GM21576 (cell line): ENCODE measurements around the gene DOCK10.
"Not testable (repeated sequence)": the region's sequence is repeated elsewhere in the genome, so short reads cannot be mapped to it uniquely, and the experiment has no call there.

Experiments
- ATAC-seq: cut with Tn5 transposase; IDR thresholded peaks from one replicate; pipeline ENCODE4 v1.9.1; 2021; ENCODE audit warnings: mild to moderate bottlenecking, moderate library complexity; ENCODE audit not compliant: unreplicated experiment

DOCK10 gene

DNA sequence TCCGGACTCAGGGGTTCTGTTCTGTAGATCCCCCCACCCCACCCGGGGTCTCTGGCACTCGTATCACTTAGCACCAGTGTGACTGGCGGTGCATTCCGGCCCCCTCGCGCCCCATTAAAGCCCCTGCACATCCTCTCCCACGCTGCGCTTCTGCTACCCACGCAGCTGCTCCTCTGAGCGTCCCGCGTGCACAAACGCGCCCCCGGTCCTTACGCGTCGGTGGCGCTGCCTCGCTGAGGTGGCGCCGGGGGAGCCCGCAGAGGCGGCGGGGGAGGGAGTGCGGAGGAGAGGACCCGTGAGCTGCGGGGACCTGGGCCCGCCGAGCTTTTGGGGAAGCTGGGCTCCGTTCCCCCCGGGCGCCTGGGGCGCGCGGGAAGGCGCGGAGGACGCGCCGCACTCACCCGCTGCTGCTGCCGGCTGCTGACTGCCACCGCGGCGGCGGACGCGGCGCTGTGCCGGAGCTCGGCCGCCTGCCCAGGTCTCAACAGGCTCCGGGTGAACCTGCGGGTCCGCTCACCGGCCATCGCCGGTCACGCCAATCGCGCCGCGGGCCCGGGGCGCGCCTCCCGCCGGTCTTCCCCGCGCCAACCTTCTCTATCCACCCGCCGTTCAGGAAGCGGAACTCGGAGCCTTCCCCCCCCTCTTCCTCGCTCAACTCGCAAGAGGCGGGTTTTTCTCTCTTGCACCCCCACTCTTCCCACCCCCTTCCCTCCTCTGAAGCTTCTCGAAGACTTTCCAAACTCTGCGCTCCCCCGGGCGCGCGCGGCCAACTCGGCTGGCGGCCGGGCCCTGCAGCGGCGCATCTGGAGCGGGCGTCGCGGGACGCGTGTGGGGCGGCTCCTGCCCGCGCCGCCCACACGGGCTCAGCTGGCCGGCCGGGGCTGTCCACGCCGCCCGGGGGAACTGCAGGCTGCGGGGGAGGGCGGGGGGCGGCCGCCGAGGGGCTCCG is at the start of gene DOCK10:
TSS of gene DOCK10 (minus strand) at position 618 of the 949 bp plus-strand sequence. CDS start at position 524, 94 bp downstream.
- ATAC-seq = peak; percentile 21

DNA sequence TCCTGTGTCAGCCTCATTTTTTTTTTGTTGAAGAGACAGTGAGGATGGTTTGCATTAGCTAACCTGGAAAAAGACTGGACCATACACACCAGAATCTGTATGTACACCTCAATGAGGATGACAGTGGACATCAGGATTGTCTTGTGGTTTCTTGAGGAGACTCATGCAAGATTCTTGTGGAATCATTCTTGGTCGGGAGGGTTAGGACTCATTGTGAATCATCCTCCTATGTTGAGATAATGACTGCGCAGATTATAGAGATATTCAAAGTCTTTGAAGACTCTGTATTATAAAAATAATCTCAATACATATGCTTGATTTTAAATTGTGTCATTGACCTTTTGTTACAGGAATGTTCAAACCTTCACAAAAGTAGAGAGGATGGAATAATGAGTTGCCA is 49.1 kb upstream of the DOCK10 start:
- ATAC-seq = no peak

DNA sequence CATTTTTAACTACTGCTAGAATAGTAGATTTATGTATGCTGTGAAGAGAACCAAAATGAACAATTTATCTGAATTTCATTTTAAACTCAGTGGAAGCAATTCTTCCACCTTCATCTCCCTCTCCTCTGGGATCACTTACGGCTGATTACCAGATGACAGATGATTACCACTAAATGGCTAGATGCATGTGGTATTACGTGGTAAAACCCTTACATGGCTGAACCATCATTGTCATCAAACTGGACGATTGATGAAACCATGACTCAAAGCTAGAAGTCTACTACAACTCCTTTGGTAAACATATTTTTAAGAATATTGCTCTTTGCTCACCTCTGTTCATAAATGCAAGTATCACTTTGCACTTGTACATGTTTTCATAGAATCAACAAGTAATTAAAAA is 48.5 kb upstream of the DOCK10 start:
- ATAC-seq = no peak

DNA sequence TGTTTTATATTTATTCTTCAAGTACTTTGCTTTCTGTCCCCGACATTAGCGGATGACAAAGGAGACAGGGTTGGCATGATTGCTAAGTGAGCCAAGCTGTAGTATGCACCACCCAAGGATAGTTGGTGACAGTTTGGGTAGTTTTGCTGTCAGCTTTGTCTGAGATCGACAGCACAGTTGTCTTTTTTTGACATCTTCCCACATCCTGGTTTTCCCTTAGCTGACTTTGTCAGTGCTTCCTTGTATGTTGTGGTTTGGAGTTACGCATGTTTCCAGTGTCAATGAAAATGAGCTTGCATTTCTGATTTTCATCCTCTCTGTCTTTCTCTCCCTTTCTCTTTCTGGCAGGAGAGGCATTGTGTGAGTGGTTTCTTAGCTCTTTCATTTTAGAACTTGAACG is 44.6 kb upstream of the DOCK10 start:
- no peak for ATAC-seq

DNA sequence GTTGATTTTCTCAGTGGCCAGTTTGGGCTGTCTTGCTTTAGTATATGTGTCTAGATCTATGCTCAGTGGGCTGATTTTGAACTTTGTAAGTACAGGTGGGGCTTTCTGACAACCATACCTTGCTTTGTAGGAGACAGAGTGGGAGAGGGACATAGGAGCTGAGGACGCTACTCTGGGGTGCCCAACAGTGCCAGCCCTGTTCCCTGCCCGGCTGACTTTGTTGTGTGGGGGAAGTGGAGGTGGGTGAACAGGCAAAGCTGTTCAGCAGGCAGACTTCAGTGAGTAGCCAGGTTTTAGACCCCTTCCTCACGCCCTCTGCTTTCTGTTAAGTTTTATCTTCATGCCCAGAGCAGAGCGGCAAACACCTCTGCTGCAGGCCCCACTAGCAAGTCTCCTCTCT is 44.2 kb upstream of the DOCK10 start:
- ATAC-seq = no peak

DNA sequence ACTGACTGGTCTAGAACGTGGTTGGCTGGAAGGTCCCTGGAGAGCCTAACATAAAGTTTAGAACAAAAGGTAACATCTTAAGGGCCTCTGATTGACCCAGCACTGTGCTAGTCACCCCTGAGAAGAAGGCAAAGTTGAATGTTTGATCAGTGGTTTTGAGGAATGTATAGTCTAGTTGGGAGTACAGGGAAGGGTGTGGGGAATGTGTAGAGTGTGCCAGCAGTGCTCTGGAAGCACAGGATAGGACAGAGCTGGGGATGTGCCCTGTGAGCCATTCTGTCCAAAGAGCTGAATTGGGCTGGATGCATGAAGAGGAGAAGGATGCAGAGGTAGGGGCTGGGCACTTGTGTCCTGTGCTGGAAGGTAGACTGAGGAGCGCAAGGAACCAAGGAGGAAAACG is 41.0 kb upstream of the DOCK10 start:
- no peak for ATAC-seq

DNA sequence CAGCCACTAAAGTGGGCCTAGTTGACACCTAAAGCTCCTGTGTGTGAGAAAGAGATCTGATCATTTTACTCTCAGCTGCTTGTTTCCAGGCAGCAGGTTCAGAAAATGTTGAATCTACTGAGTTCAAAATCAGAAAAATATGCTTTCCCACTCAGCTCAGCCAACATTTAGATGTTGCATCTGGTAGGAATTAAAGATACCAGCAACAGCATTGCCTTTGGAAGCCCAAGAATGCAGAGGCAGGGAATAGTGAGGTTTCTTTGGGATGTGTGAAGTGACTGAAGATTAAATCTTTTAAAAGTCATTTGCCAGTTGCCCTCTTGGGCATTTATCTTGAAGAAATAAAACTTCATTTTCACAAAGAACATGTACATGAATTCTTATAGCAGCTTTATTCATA is 33.9 kb upstream of the DOCK10 start:
- no peak for ATAC-seq

DNA sequence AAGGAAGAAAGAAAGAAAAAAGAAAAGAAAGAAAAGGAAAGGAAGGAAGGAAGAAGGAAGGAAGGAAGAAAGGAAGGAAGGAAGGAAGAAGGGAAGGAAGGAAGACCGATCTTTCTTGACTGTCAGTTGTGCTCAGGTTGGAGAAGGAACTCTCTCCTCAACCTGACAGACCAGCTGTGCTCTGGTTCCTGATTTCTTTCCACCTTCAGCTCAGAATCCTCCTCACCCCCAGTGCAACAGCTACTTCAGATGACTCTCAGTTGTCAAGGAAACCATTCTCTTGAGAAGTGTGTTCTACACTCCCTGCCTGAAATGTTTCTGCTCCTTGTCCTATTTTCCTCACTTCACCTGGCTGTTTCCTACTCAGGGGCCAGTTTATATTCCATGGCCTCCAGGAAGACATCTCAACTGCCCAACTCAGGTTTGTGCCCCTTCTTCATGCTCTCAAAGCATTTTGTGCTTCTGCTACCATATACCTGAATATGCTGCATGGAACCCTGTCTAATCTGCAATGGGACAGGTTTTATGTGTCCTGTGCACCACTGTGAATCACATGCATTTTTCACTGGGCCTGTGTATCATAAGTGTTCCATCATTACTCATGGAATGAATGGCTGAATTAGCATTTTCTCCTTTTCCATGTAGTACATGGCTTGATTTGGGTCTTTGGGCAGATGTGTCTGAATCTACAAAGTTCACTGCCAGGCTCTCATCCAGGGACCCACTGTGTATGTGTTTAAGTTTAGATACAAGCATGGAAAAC is 32.8 kb upstream of the DOCK10 start:
- no peak for ATAC-seq

DNA sequence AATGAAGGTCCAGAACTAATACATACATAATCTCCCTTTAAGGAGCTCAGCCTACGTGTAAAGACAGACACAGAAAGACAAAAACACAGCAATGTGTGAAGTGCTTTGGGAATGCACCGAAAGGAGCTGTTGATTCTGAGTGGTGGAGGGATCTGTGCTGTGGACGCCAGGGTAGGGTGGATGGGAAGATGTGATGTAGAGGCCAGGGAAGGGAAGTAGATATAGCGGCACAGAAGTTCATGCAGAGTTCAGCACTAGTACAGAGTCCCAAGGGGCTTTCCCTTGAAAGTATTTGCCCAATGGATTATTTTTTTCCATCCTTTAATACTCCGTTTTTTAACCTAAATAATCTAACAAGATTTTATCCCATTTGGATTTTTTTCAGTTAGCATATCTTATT is 32.1 kb upstream of the DOCK10 start:
- no peak for ATAC-seq

DNA sequence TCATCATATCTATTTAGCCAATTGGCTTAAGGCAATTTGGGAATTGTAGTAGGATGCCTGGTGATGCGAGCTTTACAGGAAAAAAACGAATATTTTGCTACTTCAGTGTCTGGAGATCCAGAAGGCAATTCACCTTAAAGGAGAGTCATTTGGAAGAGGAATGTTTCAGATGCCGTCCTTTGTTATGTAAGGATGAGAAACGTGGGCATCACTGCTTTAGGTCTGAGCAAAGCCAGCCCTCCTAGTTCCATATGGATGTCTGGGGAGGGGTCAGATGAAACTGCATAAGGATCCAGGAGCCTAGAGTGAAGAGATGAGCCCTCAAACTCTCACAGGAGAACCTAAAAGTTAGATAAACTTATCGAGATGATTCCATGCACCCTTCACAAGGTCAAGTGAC is 30.9 kb upstream of the DOCK10 start:
- ATAC-seq = no peak

DNA sequence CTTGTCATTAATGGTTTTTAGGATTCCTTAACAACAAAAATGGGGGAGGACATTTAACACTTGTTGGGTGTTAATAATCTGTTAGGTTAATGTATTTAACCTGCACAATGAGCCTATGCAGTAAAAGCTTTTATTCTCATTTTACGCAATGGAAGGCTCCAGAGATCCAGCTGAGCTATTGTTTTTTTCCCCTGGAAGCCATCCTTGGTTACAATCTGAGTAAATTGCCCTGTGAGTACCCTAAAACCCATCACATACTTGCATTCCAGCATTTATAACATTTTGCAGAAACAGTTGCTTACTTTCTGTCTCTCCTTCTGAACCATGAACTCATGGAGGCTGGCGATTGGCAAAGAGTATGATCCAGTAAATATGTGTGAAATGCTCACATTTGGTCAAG is 30.2 kb upstream of the DOCK10 start:
- ATAC-seq = no peak

DNA sequence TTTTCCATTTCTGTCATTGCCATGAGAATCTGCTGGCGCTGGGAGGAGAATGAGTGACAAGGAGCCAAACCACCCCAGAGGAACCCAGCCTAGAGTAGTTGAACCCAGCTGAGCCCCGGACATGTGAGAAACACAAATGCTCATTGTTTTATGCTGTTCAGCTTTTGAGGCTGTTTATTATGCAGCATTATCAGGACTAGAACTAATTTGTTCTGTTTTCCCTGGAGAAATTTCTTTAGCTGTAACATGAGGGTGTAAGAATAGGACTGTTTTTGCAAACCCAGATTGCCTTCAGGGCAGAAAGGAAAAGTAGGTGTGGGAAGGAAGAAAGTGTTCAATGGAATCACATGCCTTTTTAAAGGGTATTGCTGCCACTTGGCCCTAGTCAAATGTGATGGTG is 28.5 kb upstream of the DOCK10 start:
- ATAC-seq = no peak

DNA sequence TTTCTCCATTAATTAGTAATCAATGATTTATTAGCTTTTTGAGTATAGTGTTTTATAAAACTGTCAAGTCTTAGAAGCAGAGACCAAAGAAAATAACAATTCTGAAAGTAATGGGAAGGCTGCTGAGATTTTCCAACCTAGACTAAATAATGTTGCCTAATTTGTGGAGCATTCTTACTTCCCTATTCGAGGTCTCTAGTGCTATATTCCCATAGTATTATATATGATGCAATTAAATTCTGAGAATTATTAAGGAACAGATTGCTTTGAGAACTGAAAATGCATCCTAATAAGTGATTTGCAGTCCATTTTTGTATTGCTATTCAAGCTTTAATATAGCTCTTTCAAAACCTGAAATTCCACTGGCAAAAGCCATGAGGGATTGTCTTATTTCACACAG is 27.7 kb upstream of the DOCK10 start:
- no peak for ATAC-seq

DNA sequence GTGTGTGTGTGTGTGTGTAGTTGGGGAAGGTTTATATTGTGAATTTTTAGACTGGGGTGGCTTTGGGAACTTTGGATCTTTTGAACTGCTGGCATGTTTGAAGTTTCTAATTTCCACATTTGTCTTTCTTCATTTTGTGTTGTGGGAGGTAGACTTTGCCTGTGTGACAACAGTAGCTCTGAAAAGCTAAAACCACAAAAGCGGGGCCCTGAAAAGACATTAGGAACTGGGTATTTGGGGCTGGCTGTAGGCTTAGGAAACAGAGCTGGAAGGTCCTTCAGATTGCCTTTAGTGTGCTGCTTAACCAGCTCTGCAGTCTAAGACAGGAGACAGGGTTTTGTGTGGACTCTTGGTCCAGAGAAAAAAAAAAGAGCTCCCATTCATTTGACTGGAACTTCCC is 27.2 kb upstream of the DOCK10 start:
- no peak for ATAC-seq

DNA sequence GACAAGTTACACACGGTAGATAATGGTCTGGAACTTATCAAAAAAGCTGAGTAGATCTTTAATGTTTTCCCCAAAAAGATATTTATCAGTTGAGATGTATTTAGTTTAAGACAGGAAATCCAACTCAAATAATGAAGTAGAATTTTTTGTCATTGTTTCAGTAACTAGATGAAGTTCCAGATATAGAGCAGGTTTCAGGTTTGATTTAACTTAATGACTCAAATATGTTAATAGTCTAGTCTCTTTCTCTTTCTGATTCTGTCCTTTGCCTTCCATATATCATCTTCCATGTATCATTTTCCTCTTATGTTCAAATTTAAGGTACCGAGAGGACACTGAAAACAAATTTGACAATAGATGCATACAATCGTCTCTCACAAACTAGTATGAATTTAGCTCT is 23.6 kb upstream of the DOCK10 start:
- no peak for ATAC-seq

DNA sequence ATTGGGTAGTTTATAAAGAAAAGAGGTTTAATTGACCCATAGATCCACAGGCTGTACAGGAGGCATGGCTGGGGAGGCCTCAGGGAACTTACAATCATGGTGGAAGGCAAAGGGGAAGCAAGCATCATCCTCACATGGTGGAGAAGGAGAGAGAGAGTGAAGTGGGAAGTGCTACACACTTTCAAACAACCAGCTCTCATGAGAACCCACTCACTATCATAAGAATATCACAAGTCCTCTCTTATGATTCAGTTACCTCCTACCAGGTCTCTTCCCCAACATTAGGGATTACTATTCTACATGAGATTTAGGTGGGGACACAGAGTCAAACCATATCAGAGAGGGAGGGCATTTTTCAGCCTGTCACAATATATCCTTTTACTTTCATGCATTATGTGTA is 22.7 kb upstream of the DOCK10 start:
- ATAC-seq = no peak

DNA sequence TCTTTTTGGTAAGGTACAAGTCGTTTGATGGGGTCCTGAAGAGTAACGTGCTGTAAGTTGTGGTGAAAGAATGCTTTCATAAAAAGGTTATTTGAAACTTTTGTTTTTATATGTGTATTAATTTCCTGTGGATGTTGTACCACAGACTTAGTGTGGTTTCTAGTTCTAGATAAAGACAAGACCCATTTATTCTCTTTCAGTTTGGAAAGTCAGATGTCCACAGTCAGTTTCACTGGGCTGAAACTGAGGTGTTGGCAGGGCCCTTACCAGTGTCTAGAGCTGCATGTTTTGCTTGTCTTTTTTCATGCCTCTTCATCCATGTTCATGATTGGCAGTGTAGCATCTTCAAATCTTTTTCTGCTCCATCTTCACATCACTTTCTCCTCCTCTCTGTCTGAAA is 22.1 kb upstream of the DOCK10 start:
- no peak for ATAC-seq

DNA sequence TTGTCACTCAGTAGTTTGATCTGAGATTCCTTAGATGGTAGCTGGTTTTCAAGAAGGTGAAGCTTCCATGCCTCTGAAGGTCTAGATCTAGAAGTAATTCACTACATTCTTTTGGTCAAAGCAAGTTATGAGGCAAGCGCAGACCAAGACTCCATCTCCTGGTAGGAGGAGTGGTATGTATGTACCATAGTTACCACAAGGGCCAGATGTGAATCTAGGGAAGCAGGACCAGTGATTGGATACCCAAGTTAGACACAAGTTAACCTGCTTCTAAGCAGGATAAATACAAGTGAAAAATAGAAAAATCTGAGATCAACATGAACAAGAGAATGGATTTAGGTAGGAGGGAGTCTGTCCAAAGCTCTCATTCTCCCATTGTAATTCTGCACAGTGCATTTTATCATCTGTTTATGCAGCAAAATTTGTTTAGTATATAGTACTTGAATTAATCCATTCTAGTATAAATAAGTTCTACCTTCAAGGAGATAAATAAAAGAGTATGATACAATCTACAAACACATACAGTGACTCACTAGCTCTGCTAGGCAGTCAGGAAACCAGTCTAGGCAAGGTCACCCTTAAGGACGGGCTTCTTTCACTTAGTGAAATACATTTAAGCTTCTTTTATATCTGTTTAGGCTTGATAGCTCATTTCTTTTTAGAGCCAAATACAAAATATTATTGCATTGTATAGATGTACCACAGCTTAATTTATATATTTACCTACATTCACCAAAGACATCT is 14.2 kb upstream of the DOCK10 start:
- no peak for ATAC-seq

DNA sequence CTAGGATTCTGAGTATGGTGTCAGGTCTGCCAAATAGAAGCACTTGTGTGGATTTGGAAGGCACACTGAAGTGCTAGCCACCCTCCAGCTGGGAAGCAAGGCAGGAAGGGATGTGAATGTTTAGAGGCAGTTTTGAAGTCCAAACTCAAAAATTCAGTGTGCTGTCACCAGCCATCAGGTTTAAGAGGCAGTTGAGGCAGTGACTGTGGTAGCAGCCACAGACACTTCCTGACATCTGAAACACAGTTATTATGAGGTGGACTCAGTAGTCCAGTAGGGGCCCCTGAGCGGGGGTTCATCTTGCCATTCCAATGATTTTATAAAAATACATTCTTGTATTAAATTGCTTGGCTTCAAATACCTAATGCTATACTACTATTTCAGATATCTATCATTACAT is 13.4 kb upstream of the DOCK10 start:
- no peak for ATAC-seq

DNA sequence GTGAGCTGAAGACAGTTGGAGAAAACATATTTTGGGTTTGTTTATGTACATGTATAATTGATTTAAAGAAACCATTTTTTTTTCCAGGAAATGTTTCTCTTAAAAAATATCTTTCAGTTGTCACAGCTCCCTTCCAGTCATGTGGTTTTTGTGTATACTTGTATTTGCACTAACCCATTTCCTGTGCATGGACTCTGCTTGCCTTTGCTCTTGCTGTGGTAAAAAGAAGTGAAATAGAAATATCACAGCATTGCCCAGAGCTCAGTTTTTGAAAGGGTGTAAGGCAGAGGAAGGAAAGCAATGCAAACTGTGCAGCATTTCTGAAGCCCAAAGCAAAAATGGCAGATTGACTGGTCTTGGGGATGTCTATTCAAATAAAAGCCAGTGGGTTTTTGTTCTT is 10.4 kb upstream of the DOCK10 start:
- peak; percentile 98 for ATAC-seq

DNA sequence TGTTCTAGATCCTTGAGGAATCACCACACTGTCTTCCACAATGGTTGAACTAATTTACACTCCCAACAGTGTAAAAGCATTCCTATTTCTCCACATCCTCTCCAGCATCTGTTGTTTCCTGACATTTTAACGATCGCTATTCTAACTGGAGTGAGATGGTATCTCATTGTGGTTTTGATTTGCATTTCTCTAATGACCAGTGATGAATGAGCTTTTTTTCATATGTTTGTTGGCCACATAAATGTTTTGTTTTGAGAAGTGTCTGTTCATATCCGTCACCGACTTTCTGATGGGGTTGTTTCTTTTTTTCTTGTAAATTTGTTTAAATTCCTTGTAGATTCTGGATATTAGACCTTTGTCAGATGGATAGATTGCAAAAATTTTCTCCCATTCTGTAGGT is 5.2 kb upstream of the DOCK10 start:
- not testable (repeated sequence) for ATAC-seq

DNA sequence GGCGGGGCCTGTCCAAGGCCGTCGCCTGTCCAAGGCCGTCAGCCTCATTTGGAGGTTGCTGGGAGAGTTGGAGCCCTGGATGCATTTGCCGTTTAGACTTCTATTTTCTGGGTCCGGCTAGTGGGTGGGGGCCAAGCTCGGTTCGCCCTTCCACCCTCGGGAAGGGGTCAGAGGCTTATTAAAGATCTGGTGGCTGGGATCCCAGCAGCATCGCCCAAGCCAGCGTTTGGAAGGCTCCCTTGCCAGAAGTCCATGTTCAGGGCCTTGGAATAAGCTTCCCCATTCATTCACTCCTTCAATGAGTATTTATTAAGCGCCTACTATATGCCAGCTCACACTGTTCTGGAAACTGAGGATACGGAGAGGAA is 516 bp upstream of the DOCK10 start:
- ATAC-seq = no peak
